Fibroblast of skin of abdomen (primary cell): ENCODE results near the gene C19orf38.
A peak's percentile ranks its signal among the peaks of the same experiment; 100 is the strongest.
"Not testable (repeated sequence)": the region's sequence is repeated elsewhere in the genome, so short reads cannot be mapped to it uniquely, and the experiment has no call there.

ENCODE experiments used
- DNase-seq: peaks from one replicate; pipeline ENCODE4 v3.0.0-alpha.2; 2013

Gene C19orf38

DNA sequence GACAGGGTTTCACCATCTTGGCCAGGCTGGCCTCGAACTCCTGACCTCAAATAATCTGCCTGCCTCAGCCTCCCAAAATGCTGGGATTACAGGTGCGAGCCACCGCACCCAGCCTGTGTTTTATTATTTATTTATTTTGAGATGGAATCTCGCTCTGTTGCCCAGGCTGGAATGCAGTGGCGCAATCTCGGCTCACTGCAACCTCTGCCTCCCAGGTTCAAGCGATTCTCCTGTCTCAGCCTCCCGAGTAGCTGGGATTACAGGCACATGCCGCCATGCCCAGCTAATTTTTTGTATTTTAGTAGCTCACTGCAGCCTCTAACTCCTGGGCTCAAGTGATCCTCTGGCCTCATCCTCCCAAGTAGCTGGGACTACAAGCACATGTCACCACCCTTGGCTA lies 29.4 kb downstream of the C19orf38 start:
- not testable (repeated sequence) for DNase-seq

DNA sequence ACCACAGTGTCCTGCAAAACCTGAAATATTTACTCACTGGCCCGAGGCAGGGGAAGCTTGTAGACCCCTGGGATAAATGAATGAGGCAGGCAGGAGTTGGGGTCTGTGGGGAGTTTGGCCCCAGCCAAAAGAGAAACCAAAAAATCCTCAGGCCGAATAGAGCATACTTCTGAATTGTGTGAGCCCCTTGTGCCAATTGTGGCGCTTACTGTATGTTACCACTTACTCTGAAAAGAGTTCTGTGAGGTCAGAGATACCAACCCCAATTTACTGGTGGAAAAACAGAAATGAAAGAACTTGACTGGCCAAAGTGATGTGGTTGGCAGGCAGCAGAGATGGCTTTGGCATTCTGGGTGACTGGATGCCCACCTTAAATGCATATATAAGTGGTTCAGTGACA lies 30.0 kb downstream of the C19orf38 start:
- no peak for DNase-seq

DNA sequence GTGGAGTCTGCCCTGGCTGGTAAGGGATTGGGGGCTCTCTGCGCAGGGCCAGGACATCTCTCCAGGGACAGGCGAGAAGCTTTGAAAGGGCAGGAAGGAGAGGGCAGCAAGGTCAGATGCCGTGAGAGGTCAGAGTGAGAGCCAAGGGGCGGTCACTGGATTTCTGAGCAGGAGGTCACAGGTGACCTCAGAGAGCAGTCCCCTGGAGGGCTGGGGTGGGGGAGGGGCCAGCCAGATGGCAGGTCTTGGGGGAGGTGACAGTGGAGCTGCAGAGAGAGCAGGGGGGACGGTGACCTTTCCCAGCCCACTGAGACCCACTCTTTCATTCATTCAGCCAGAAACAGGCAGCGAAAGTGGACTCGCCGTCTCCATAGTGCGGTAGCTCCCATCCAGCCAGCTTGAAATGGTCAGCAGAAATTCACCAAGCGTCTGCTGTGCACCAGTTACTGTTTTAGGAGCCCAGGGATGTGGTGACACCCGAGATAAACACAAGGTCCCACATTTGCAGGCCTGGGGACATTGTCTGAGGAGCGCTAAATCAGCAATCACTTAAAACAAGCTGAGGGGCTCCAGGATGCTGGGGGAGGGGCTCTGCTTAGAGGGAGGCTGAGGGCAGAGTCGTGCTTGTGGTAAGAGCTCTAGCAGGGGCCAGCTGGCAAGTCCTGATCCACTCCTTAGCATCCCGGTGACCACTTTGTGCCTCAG lies 33.3 kb downstream of the C19orf38 start:
- no peak for DNase-seq

DNA sequence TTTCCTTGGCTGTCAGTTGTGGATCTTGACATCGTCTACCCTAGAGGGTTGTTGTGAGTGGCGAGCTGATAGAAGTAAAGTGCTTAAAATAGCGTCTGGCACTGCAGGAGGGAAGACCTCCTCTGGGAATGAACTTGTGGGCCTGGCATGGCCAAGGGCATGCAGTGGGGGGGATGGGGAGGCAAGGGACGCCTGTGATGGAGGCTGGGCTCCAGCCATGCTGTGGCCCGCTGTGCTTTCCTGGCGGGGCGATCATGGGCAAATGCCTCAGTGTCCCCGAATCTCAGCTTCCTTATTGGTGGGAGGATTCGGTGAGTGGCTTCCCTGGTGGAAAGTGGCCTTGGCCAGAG lies 33.9 kb downstream of the C19orf38 start:
- DNase-seq: no peak

DNA sequence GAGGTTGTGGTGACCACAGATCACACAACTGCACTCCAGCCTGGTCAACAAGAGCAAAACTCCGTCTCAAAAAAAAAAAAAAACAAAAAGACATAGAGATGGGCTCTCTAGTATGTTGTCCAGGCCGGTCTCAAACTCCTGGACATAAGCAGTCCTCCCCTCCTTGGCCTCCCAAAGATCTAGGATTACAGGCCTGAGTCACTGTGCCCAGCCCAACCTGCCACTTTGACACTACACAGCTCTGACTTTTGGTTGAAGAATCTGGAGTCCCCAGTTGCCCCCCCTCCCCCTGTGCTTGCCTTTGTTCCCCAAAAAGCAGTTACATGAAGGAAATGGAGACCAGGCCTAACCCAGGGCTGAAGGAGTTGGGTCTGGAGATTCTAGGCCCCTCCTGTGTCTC lies 36.1 kb downstream of the C19orf38 start:
- peak; percentile 70 for DNase-seq

DNA sequence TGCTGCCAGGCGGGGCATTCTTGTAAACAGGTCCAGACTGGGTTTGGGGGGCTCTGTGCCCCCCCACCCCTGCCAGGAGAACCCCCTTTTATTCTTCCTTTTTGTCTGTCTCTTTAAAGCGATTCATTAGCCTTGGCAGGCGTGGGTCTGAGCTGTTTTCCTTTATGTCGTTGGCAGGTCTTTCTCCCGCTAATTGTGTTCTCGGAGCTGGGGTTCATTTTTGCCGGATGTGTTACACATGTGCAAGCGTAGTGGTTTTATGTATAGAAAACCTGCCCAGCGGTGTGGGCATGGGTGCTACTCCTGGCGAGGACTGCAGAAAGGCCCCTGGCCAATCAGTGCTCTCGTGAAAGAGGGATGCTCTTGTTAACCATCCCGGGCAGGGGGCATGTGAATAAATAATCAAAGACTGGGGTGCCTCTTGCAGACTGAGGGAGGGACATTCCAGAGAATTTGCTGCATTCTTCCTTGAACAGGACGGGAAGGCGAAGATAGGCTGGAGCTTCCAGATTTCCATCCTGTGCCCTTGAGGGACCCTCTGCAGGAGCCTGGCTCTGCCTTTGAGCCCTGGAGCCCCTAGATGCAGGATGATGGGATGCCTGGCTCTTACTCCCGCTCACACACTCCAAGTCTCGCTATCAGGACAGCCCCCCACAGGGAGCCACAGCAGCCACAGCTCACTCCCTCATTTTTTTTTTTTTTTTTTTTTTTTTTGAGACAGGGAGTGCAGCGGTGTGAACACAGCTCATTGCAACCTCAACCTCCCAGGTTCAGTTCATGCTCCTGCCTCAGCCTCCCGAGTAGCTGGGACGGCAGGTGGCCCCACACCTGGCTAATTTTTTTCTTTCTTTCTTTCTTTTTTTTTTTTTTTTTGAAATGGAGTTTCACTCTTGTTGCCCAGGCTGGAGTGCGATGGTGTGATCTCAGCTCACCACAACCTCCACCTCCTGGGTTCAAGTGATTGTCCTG lies 37.3 kb downstream of the C19orf38 start:
- DNase-seq: peak; percentile 37

DNA sequence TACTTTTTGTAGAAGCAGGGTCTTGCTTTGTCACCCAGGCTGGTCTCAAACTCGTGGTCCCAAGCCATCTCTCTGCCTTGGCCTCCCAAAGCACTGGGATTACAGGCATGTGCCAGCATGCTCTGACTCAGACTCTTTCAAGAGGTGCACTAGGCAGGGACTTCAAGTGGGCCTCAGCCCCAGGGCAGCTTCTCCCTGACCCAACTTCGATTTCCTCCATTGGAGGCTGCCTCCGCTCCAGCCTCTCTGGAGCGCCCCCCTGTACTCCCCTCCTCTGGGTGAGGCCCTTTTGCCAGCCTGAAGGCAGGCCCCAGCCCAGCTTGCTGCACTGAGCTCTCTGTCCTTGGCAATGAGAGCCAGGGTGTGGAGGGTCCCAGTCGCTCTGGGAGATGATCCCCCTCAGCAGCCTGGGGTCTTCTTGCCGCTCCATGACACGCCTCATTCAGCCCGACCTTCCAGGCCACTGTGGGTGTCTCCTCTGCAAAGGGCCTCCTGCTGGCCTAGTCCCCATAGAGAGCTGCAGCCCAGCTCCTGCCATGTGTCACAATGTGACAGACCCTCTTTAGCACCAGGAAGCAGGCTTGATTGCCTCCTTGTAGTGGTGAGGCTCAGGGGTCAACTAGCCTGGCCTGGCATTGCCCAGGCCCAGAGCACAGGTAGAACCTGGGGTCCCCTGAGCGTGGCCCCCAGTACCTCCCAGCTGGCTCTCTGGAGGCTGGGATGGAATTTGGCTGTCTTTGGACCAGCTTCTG lies 39.6 kb downstream of the C19orf38 start:
- no peak for DNase-seq

DNA sequence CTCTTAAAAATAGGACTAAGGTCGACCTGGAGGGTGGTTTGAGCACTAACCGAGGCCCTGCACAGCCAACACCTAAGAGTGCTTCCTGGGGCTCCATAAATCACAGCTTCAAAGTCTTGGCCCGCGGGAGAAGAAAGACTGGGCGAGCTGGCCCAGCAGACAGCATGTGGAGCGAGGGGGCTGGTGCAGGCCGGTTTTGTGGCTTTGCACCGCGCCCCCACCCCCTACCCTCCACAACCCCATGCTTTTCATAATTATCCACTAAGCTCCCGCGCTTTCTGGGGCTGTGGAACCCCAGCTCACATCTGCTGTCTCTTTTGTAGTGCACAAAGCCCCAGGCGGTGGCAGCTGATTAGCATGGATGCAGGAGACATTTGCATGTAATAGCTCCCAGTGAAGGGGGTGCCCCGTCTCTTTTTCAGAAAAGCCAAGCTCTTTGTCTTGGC lies 40.2 kb downstream of the C19orf38 start:
- no peak for DNase-seq

DNA sequence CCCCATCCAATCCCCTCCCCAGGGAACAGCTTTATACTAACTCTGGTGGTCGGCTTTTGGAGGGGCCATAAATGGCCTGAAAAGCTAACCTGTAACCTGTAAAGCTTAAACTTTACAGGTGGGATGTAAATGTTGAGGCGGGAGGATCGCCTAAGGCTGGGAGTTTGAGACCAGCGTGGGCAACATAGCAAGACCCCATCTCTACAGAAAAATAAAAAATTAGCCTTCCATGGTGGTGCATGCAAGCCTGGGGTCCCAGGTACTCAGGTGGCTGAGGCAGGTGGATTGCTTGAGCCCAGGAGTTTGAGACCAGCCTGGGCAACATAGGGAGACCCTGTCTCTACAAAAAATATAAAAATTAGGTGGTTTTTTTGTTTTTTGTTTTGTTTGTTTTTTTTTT lies 41.7 kb downstream of the C19orf38 start:
- no peak for DNase-seq

DNA sequence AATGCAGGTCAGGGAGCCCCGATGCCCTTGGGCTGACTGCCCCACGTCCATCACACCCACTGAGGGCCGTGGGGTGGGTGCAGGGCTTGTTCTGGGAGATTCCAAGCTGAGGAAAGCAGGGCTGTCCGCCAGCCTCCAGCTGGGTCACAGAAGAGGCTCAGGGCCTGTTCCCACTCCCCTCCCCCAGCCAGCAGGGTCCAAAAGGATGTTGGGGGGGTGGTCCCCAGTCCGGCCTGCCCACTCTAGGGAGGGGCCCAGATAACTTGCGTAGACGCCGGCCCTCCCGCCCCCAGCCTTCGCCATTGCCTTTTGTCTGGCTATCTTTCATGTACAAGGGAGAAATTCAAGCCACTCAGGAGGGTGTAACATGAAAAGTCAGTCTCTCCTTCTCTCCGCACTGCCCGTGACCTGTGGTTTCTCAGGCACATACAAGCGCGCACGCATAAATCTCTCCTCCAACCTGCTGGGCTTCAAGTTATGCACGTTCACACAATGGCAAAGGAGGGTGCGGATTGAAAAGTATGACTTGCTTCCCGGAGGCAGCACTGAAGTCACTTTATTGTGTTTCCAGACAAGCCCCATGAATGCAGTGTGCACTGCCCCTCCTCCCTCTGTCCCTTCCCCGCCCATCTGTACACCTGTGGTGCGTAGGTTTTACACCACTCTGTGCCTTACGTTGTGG lies 43.3 kb downstream of the C19orf38 start:
- no peak for DNase-seq

DNA sequence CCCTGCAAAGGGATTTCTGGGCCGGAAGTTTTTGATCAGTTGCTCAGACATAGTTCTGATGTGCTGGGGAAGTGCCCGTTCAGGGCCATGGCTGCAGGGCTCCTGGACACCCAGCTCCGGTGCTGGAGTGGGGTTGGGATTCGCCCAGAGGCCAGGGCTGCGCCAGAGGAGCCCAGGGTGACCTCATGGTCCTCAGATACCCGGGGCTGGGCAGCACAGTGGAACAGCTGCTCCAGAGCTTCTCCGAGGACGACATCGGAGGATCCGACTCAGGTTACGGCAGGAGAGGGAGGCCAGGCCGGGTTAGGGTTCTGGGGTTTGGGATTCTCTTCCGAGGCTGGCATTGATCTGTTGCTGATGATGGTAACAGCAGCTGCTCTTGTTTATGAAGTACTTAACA lies 44.0 kb downstream of the C19orf38 start:
- no peak for DNase-seq

DNA sequence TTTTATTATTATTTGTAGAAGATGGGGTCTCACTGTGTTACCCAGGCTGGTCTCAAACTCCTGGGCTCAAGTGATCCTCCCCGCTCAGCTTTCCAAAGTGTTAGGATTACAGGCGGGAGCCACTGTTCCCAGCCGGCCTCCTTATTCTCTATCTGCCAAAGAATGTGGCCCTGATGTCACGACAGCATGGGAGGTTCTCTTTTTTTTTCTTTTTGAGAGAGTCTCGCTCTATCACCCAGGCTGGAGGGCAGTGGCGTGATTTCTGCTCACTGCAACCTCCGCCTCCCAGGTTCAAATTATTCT lies 46.6 kb downstream of the C19orf38 start:
- DNase-seq: no peak

DNA sequence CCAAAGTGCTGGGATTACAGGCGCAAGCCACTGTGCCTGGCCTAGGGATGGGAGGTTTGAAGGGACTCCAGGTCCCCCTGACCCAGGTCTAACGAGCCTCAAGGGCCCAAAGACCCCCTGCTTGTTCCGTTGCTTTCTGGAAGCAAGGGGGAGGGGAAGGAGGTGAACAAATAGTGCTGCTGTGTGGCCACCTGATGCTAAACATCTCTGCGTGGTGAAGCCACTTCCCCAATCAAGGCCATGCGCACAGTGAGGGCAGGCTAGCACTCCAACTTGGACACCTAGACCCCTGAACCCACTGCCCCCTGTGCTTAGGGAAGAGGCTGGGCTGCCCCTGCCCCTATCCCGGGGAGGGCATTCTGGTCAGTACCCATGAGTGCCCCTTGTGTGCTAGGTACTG lies 47.1 kb downstream of the C19orf38 start:
- DNase-seq: no peak

DNA sequence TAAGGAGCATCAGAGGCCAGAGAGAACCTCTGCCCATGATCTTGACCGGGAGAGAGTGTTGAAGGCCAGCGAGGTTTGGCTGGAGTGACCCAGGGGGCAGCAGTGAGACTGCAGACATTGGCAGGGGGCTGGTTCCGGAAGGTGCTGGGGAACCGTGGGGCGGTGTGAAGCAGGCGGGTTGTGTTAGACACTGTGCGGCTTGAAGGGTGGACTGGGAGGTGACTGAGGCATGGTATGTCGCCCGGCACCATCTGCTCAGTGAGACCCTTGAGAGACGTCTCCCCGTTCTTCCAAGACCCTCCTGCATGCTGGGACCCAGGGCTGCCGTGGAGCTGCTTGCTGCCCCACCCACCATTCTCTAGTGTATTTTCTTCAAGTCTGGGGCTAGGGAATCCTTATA lies 47.7 kb downstream of the C19orf38 start:
- DNase-seq: no peak

DNA sequence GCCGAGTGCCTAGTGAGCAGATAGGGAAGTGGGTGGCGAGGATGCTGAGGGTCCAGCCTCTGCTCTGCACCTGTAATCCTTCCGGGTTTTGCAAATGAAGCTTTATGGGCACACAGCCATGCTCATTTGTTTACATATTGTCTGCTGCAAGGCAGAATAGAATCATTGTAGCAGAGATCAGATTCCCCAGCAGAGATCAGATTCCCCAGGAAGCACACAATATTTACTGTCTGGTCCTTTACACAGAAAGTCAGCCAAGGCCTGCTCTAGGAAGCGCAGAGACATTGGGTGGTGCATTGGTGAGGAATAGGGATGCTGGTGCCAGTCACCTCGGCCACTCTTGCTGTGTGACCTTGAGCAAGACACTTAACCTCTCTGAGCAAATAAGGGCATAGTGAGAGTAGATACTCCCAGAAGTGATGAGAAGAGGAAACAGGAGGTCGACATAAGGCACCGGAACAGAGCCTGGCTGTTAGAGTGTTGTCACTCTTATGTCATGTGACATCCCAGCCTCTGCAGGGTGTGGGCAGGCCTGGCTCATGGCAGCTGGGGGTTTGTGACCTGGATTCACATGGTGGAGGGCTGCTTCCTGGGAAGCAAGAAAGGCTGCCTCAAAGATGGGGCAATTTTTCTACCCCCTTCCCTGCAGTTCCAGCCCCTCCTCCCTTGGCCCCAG lies 48.8 kb downstream of the C19orf38 start:
- no peak for DNase-seq

DNA sequence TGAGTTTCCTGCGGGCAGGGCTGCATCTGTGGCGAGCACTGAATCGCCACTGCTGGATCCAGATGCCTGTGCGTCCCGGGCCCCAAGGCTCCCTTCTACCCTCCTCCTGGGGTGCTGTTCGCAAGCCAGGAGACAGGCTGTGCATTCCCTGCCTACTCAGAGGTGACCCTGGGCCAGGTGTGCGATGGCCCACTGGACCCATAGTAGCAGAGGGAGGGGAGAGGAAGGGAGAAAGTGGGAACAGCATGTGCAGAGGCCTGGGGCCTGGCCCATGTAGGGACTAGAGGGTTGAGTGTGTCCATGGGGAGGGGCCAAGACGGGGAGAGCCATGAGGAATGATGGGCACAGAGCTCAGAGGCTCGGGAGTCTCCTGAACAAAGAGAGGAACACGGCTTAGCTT lies 50.4 kb downstream of the C19orf38 start:
- DNase-seq: no peak

DNA sequence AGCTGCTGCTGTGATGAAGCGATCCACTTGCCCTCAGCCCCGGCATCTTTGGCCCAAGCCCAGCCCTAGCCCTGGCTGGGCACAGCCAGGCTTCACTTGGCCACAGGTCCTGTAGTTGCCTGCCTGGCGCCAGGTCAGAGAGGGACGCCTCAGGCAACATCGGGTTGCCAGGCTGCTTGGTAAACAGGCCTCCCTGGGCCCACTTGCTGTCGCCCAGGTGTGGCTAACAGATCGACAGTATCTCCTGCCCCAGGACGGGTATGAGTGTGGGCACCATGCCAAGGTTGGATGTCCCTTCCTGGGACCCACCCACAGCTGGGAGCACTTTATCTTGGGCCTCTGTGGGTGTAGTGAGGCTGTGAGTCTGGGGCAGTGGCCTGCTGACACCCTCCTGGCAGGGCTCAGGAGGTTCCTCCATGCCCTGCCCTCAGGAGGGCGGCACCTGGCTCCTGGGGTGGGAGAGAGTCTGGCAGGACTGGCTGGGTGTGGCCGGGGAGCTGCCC lies 51.0 kb downstream of the C19orf38 start:
- no peak for DNase-seq

DNA sequence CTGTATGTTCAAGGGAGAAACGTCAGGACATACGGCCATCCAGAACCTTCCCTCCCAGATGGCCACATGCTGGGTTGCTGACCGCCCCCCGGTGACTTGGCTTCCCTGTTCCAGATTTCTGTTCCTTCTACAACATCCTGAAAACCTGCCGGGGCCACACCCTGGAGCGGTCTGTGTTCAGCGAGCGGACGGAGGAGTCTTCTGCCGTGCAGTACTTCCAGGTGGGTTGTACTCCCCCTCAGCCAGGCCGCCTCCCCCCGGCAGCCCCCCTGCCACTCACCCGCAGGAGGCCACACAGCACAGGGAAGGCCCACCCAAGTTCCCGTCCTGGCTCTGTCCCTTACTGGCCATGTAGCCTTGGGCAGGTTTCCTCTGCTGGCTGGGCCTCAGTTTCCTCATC lies 59.7 kb downstream of the C19orf38 start:
- DNase-seq: no peak

DNA sequence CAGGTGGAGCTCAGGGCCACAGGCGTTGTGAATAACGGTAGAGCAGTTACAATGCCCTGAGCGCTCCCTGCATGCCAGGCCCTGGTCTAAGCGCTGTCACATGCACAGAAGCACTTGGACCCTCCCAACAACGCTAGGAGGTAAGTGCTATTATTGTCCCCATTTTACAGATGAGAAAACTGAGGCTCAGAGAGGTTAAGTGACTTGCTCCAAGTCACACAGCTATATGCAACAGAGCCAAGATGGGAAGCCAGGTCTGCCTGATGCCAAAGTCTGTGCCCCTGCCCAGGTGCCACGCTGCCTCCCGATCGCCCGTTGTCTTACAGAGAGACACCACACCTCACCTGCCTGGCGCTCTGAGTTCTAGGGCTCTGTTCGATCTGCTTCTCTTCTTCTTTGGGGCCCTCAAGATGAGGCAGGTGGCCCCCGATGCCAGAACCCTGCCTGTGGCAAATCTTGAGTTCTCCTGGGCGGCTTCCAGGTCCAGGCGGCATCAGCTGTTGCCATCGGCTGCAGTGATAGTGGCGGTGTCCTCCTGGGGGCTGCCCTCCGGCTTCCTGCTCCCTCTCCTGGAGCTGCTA lies 60.3 kb downstream of the C19orf38 start:
- no peak for DNase-seq

DNA sequence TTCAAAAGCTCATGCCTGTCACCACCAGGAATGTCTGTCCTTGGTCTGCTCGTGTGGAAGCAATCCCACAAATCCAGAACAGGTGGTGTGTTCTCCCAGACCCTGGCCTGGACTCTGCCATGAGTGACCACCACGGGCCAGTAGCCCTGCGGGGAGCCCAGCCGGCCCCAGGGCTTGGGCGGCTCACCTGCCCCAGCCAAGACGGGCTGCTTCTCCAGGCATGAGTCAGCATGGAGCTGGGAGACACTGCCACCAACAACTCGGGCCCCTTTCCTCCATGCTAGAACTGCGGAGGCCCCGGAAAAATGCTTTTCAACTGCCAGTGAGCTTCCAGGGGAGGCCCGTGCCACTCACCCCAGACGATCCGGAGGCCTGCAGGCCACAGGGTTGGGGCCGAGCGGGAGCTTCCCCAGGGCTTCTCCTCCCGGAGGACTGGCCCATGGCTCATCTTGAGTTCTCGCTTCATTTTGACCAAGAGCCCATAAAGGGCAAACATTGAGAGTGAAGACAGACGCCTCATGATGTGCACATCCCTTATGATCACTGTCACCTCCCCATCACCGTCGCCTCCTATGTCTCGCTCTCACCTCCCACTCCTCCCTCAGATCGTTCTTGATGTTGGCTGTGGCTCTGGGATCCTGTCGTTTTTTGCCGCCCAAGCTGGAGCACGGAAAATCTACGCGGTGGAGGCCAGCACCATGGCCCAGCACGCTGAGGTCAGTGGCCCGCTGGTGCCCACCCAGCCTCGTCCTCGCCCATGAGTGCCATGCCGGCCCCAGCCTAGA lies 63.6 kb downstream of the C19orf38 start:
- no peak for DNase-seq

DNA sequence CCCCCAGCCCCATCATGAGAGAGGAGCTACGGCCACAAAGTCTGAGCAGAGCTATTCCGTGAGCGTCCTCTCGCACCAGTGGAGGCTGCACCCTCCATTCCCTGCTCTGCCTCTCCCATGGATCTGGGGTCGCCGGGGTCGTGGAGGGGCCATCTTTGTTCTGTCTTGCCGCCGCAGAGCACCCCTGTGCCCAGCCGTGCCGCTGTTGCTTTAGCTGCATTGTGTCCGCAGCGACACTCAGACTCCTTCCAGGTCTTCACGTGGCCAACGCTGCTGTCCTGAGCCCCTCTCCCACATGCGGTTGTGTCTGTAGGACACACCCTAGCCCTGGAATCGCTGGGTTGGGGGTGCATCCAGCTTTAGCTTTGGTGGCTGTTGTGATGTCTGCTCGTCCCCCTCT lies 64.4 kb downstream of the C19orf38 start:
- no peak for DNase-seq
